Stimulated activated CD4-positive, alpha-beta T cell treated with anti-CD3 and anti-CD28 coated beads, Interleukin-2, amount 100 ng/mL, for 4 hours (primary cell): ENCODE results near the gene NOL4L.

Experiments
- DNase-seq: peaks from one replicate; pipeline ENCODE4 v3.0.0-alpha.2; 2020; ENCODE audit warnings: low read depth

Gene NOL4L

GRCh38 chr20:32560989-32561830 lies 23.9 kb downstream of the NOL4L start:
- DNase-seq, result no peak

GRCh38 chr20:32560482-32560988 lies 24.6 kb downstream of the NOL4L start:
- DNase-seq, result no peak

GRCh38 chr20:32559753-32560380 lies 25.3 kb downstream of the NOL4L start:
- DNase-seq, result no peak

- no peak for DNase-seq
Observed at GRCh38 chr20:32559205-32559752, 25.9 kb downstream of the NOL4L start.

- DNase-seq, result no peak
Observed at GRCh38 chr20:32558526-32558925, 26.6 kb downstream of the NOL4L start.

- no peak for DNase-seq
Observed at GRCh38 chr20:32557319-32557718, 27.8 kb downstream of the NOL4L start.

- no peak for DNase-seq
Observed at GRCh38 chr20:32556312-32557184, 28.6 kb downstream of the NOL4L start.

- DNase-seq, result no peak
Observed at GRCh38 chr20:32555584-32555983, 29.5 kb downstream of the NOL4L start.

GRCh38 chr20:32554965-32555289 lies 30.2 kb downstream of the NOL4L start:
- no peak for DNase-seq

GRCh38 chr20:32553618-32554017 lies 31.5 kb downstream of the NOL4L start:
- DNase-seq, result no peak

- DNase-seq, result no peak
Observed at GRCh38 chr20:32551693-32552092, 33.4 kb downstream of the NOL4L start.

- no peak for DNase-seq
Observed at GRCh38 chr20:32549842-32550241, 35.3 kb downstream of the NOL4L start.

GRCh38 chr20:32547753-32548034 lies 37.4 kb downstream of the NOL4L start:
- no peak for DNase-seq

- no peak for DNase-seq
Observed at GRCh38 chr20:32546918-32547752, 38.0 kb downstream of the NOL4L start.

GRCh38 chr20:32544893-32545840 lies 40.0 kb downstream of the NOL4L start:
- DNase-seq, result no peak

GRCh38 chr20:32544260-32544722 lies 40.8 kb downstream of the NOL4L start:
- no peak for DNase-seq

GRCh38 chr20:32543570-32544259 lies 41.4 kb downstream of the NOL4L start:
- no peak for DNase-seq

GRCh38 chr20:32542259-32542615 lies 42.9 kb downstream of the NOL4L start:
- DNase-seq, result no peak

GRCh38 chr20:32541323-32542258 lies 43.5 kb downstream of the NOL4L start:
- DNase-seq, result no peak
